Neural crest cell (in vitro differentiated cells): ENCODE measurements around the gene CC2D2B. TPM values are rescaled to one million over a fixed set of nuclear protein-coding genes. Genes with fewer than 3 reads are reported as not detected.

Experiments
- DNase-seq: peaks from one replicate; pipeline ENCODE4 v3.0.0; 2021; ENCODE audit warnings: low read depth, mixed read lengths, low spot score
- H3K27ac Mint-ChIP-seq: one replicate; pipeline ENCODE4 v1.8.0; 2021; ENCODE audit warnings: mild to moderate bottlenecking, mixed read lengths; ENCODE audit not compliant: unreplicated experiment
- H3K27me3 Mint-ChIP-seq: 2 replicates; pipeline ENCODE4 v1.8.0; 2021; ENCODE audit warnings: low read depth, mild to moderate bottlenecking, mixed read lengths
- H3K36me3 Mint-ChIP-seq: 2 replicates; pipeline ENCODE4 v1.8.0; 2021; ENCODE audit warnings: low read depth, mild to moderate bottlenecking, mixed read lengths
- H3K4me1 Mint-ChIP-seq: 2 replicates; pipeline ENCODE4 v1.8.0; 2021; ENCODE audit warnings: mixed read lengths
- H3K4me3 Mint-ChIP-seq: one replicate; pipeline ENCODE4 v1.8.0; 2021; ENCODE audit warnings: mild to moderate bottlenecking, mixed read lengths
- H3K9me3 Mint-ChIP-seq: 2 replicates; pipeline ENCODE4 v1.8.0; 2021; ENCODE audit warnings: mixed read lengths
- CTCF ChIP-seq: fragments of 200-600 bp; sonication (generic); conservative IDR thresholded peaks from 2 replicates; pipeline ENCODE4 v1.5.0; 2021; ENCODE audit warnings: antibody characterized with exemption, mild to moderate bottlenecking
- total RNA-seq: library from RNA; stranded (reverse); gene quantifications from 2 replicates; pipeline ENCODE4 v1.2.1, GENCODE V29; 2021

The CC2D2B gene
- total RNA-seq, 1 donor from 2014 or later: 0.47 TPM

GRCh38 chr10:95865814-95866466 lies 41.8 kb upstream of the CC2D2B start:
- DNase-seq: no peak
- Mint-ChIP-seq H3K4me1 (no peaks in the 10 kb centered on the region), H3K9me3 (no peaks in the 10 kb centered on the region), H3K4me3 (no peak overlapping the region), H3K36me3 (no peaks in the 10 kb centered on the region), H3K27ac (no peak overlapping the region), H3K27me3 (no peaks in the 10 kb centered on the region)
- TF ChIP-seq CTCF: no peak

GRCh38 chr10:95866467-95866842 lies 41.3 kb upstream of the CC2D2B start:
- no peaks in the 10 kb centered on the region for H3K9me3 Mint-ChIP-seq
- H3K4me1 Mint-ChIP-seq: no peaks in the 10 kb centered on the region
- DNase-seq: no peak
- H3K36me3 Mint-ChIP-seq: no peaks in the 10 kb centered on the region
- TF ChIP-seq CTCF: no peak
- no peak overlapping the region for H3K4me3 Mint-ChIP-seq
- H3K27ac Mint-ChIP-seq: no peak overlapping the region
- H3K27me3 Mint-ChIP-seq: no peaks in the 10 kb centered on the region

- Mint-ChIP-seq H3K27me3 (no peaks in the 10 kb centered on the region), H3K4me1 (no peaks in the 10 kb centered on the region), H3K4me3 (no peak overlapping the region), H3K9me3 (no peaks in the 10 kb centered on the region), H3K27ac (no peak overlapping the region), H3K36me3 (peaks cover 12% of the 10 kb centered on the region)
- no peak for TF ChIP-seq CTCF
- no peak for DNase-seq
These were observed 39.9 kb upstream of the CC2D2B start for GRCh38 chr10:95867866-95868265.

GRCh38 chr10:95872158-95872711 lies 35.5 kb upstream of the CC2D2B start:
- H3K36me3 Mint-ChIP-seq: peaks cover 47% of the 10 kb centered on the region
- H3K27ac Mint-ChIP-seq: no peak overlapping the region
- DNase-seq: no peak
- H3K4me1 Mint-ChIP-seq: no peaks in the 10 kb centered on the region
- H3K4me3 Mint-ChIP-seq: no peak overlapping the region
- H3K9me3 Mint-ChIP-seq: peaks cover 6% of the 10 kb centered on the region
- no peaks in the 10 kb centered on the region for H3K27me3 Mint-ChIP-seq
- no peak for TF ChIP-seq CTCF

- no peaks in the 10 kb centered on the region for H3K4me1 Mint-ChIP-seq
- H3K36me3 Mint-ChIP-seq: peaks cover 47% of the 10 kb centered on the region
- H3K4me3 Mint-ChIP-seq: no peak overlapping the region
These were observed 34.6 kb upstream of the CC2D2B start for GRCh38 chr10:95873139-95873538.

More at GRCh38 chr10:95873139-95873538, 34.6 kb upstream of the CC2D2B start:
- Mint-ChIP-seq H3K9me3 (peaks cover 6% of the 10 kb centered on the region), H3K27me3 (no peaks in the 10 kb centered on the region), H3K27ac (no peak overlapping the region)
- DNase-seq: no peak
- no peak for TF ChIP-seq CTCF
